Transverse colon (tissue), 4 donors: ENCODE data around the gene TTN. TPM values are rescaled to one million over a fixed set of nuclear protein-coding genes. Genes with fewer than 3 reads are reported as not detected.

Experiments
- DNase-seq: peaks from one replicate; pipeline ENCODE4 v3.0.0-alpha.2; 2019
- H3K27ac ChIP-seq, 4 donors: fragments of 200-600 bp; sonication (generic); 2 replicates each; pipeline ENCODE4 v1.5.1; 2016 to 2018; ENCODE audit warnings: inconsistent platforms in 4 of 4
- H3K27me3 ChIP-seq: fragments of 200-600 bp; sonication (generic); 2 replicates; pipeline ENCODE4 v1.5.1; 2017; ENCODE audit warnings: inconsistent platforms
- H3K36me3 ChIP-seq, 4 donors: fragments of 200-600 bp; sonication (generic); 2 replicates each; pipeline ENCODE4 v1.5.1; 2017 to 2019; ENCODE audit warnings: inconsistent platforms in 4 of 4
- H3K4me1 ChIP-seq, 4 donors: fragments of 200-600 bp; sonication (generic); 2 replicates each; pipeline ENCODE4 v1.5.1; 2017 to 2020; ENCODE audit warnings: inconsistent platforms in 4 of 4
- H3K4me3 ChIP-seq, 4 donors: fragments of 200-600 bp; sonication (generic); 1 replicate in 1 of 4; 2 replicates in 3 of 4; pipeline versions ENCODE4 v1.5.1 to v1.6.1; 2017 to 2019; ENCODE audit warnings: inconsistent platforms in 4 of 4
- H3K9me3 ChIP-seq, 2 donors: fragments of 200-600 bp; sonication (generic); 2 replicates each; pipeline ENCODE4 v1.5.1; 2017 to 2019; ENCODE audit warnings: inconsistent platforms in 2 of 2
- EP300 ChIP-seq: sonication (generic); formaldehyde crosslinking; IDR thresholded peaks from one replicate; pipeline ENCODE4 v1.6.1; 2017; ENCODE audit warnings: antibody characterized with exemption, low read depth
- POLR2A ChIP-seq: fragments of 450-650 bp; IDR thresholded peaks from one replicate; pipeline ENCODE4 v1.6.1; 2016; ENCODE audit warnings: antibody characterized with exemption, mild to moderate bottlenecking, moderate library complexity
- POLR2AphosphoS5 ChIP-seq, 3 donors: sonication (generic); formaldehyde crosslinking; IDR thresholded peaks; one replicate each; pipeline ENCODE4 v1.6.1; 2016; ENCODE audit warnings: antibody characterized with exemption in 3 of 3
- WGBS, 2 donors: methylation state at CpG; one replicate each; pipeline ENCODE4 v1.1.5; 2018; ENCODE audit warnings: low coverage in 1 of 2; 5-methylcytosine and 5-hydroxymethylcytosine counted together
- in situ Hi-C, 4 donors: fragments of 200-750 bp; cut with MboI; loops; one replicate each; pipeline versions ENCODE4 v1.15.0 to v1.15.1; 2017; ENCODE audit warnings: low sequenced_read_pairs in 3 of 4, low pct_ligation_motif_present in 1 of 4, low pct_unique_long_range_greater_than_20kb in 1 of 4
- intact Hi-C: fragments of 100-400 bp; cut with DNase I; formaldehyde crosslinking; loops from one replicate; pipeline ENCODE4 v1.15.1; 2023; ENCODE audit warnings: low total_unique reads
- total RNA-seq, 4 donors: library from RNA; depleted of rRNA; stranded (reverse); fragments of >200 nt; gene quantifications; one replicate each; pipeline ENCODE4 v1.1.0, GENCODE V29; 2016
- TF ChIP-seq, protein P1 (sequence below), 5 experiments: fragments of 200-600 bp in 3 of 5; fragments of 450-650 bp in 2 of 5; sonication (generic) in 3 of 5; IDR thresholded peaks; 1 replicate in 2 of 5; 2 replicates in 3 of 5; pipeline ENCODE4 v1.5.1; 2016 to 2017; ENCODE audit warnings: antibody characterized with exemption in 5 of 5, inconsistent platforms in 3 of 5, mild to moderate bottlenecking in 2 of 5, moderate library complexity in 1 of 5

Gene TTN
- total RNA-seq, 4 donors from 2014 or later = 6.2 to 43.4 (median 18.1) TPM

DNA sequence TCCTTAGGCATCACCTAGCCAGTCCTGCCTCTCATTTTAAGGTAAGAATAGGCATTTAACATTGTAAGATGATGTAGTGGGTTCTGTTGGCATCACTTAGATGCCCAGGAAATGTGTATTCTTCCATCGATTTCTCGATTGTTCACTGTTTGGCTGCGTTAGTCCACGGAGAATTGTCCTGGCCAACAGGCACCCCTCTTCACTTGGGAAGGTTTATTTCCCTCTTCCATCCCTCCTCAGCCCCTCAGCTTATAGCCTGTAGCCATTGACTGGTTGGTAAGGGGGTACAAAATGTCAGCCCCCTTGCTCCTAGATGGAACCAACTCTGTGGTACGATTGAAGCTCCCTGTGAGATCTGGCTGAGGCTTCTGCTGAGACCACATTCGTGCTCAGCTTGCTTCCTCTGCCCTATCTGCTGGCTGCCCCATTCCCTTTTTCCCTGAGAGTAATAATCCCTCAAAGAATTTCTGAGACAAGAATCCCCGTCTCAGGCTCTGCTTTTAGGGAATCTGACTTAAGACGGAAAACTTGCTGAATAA, 283.6 kb downstream of the TTN start:
- Histone ChIP-seq H3K4me1 (peaks cover 0 to 15% (median 11%) of the 10 kb centered on the region in 4 donors), H3K27me3 (no peaks in the 10 kb centered on the region), H3K9me3 (no peaks in the 10 kb centered on the region), H3K4me3 (peak overlapping the region; percentile 46 to 61 (median 57)), H3K27ac (peak overlapping the region; percentile 72 to 81 (median 73)), H3K36me3 (peaks cover 0 to 4% (median 0%) of the 10 kb centered on the region in 4 donors)
- in situ Hi-C loops = no loop called here
- 43% methylated on average over 8 of the region's 8 CpGs; no CpG with 5 or more reads in 1 of the 2 donors for WGBS, 2 donors
- DNase-seq = no peak
- TF ChIP-seq EP300 = no peak
- TF ChIP-seq POLR2A = no peak
- no peak for TF ChIP-seq POLR2AphosphoS5 (IDR thresholded peaks at IDR 0.05)
- TF ChIP-seq, protein P1, sequence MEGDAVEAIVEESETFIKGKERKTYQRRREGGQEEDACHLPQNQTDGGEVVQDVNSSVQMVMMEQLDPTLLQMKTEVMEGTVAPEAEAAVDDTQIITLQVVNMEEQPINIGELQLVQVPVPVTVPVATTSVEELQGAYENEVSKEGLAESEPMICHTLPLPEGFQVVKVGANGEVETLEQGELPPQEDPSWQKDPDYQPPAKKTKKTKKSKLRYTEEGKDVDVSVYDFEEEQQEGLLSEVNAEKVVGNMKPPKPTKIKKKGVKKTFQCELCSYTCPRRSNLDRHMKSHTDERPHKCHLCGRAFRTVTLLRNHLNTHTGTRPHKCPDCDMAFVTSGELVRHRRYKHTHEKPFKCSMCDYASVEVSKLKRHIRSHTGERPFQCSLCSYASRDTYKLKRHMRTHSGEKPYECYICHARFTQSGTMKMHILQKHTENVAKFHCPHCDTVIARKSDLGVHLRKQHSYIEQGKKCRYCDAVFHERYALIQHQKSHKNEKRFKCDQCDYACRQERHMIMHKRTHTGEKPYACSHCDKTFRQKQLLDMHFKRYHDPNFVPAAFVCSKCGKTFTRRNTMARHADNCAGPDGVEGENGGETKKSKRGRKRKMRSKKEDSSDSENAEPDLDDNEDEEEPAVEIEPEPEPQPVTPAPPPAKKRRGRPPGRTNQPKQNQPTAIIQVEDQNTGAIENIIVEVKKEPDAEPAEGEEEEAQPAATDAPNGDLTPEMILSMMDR (IDR thresholded peaks at IDR 0.05) = no peak
- intact Hi-C loops = no loop called here

DNA sequence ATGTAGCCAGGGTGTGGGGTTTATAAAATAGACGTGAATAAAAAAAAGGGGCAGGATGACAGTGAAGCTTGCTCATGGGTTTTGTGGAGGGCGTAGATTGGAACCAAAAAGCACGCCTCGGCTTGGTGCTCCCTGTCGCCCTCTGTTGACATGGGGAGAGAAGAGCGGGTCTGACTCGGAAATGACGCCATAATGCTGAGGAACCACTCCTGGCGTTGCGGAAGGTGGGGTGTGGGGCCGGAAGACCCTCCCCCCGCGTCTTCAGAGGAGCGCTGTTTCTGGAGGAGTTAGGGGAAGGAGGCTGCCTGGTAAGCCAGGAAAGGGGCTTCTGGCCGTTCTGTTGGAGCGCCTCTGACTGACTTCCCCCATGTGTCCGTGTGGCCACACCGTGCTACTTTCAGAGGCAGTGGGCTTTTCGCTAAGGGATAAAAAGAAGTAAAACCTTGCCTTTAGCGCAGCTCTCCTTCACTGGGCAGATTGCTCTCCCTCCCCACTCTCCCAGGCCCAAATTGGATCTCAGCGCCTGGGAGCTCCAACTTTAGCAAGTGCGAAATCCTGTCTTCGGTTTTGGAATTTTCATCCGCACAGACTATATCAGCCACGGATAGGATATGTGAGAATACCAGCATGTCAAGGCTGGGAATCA, 284.1 kb downstream of the TTN start:
- intact Hi-C loops (no loop called here), in situ Hi-C loops (no loop called here)
- no peaks in the 10 kb centered on the region for H3K9me3 ChIP-seq
- H3K4me1 ChIP-seq = peaks cover 0 to 15% (median 11%) of the 10 kb centered on the region in 4 donors
- WGBS, 2 donors = 31 to 32% methylated on average over 8 to 25 of the region's 25 CpGs
- TF ChIP-seq POLR2A (peak; percentile 46), EP300 (no peak), POLR2AphosphoS5 (IDR thresholded peaks at IDR 0.05) (peak; percentile 30 to 60 (median 56))
- TF ChIP-seq, protein P1 (IDR thresholded peaks at IDR 0.05) = peak; percentile 55 to 68 (median 58)
- H3K4me3 ChIP-seq = peak overlapping the region; percentile 46 to 61 (median 57)
- no peaks in the 10 kb centered on the region for H3K27me3 ChIP-seq
- peaks cover 0 to 9% (median 0%) of the 10 kb centered on the region in 4 donors for H3K36me3 ChIP-seq
- H3K27ac ChIP-seq = peak overlapping the region; percentile 72 to 81 (median 73)
- DNase-seq = peak; percentile 80

DNA sequence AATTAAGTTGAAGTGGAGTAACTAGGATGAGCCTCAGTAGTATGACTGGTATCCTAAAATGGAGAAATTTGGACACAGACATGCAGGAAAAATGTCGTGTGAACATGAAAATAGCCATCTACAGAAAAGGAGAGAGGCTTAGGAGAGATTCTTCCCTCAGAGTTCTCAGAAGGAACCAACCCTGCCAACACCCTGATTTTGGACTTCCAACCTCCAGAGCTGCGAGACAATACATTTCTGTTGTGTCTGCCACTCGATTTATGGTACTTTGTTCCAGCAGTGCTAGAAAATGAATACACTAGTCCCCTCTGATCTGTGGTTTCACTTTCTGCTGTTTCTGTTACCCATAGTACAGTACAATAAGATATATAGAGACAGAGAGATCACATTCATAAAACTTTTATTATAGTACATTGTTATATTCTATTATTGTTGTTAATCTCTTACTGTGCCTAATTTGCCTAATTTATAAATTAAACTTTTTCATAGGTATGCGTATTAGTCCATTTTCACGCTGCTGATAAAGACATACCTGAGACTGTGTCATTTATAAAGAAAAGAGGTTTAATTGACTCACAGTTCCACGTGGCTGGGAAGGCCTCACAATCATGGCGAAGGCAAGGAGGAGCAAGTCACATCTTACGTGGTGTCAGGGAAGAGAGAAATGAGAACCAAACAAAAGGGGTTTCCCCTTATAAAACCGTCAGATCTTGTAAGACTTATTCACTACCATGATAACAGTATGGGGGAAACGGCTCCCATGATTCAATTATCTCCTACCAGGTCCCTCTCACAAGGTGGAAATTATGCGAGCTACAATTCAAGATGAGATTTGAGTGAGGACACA, 285.7 kb downstream of the TTN start:
- H3K36me3 ChIP-seq = peaks cover 0 to 11% (median 0%) of the 10 kb centered on the region in 4 donors
- intact Hi-C loops (no loop called here), in situ Hi-C loops (no loop called here)
- no peak for DNase-seq
- no peaks in the 10 kb centered on the region for H3K9me3 ChIP-seq
- no peak overlapping the region for H3K27ac ChIP-seq
- TF ChIP-seq, protein P1 (IDR thresholded peaks at IDR 0.05) = no peak
- TF ChIP-seq POLR2AphosphoS5 (IDR thresholded peaks at IDR 0.05) (no peak), POLR2A (no peak), EP300 (no peak)
- H3K27me3 ChIP-seq = no peaks in the 10 kb centered on the region
- 78 to 80% methylated on average over 9 to 11 of the region's 11 CpGs for WGBS, 2 donors
- H3K4me1 ChIP-seq = peaks cover 0 to 15% (median 11%) of the 10 kb centered on the region in 4 donors
- H3K4me3 ChIP-seq = no peak overlapping the region

DNA sequence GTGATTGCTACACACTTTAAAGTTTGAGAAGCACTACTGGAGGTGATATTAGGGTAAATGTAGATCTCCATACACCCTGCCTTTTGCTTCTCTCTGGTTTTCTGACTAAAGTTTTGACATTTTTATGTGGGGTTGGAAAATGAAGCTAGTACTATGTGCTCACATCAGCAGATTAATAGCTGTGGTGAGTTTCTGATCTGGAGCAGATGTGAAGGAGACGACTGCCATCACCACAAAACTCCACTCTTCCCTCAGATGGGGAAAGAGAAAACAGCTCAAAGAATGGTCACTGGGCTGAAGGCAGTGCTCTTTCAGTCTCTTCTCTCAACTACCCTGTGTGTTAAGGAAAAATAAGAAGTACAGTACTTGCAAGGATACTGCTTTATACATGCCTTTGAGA, 289.7 kb downstream of the TTN start:
- Histone ChIP-seq H3K4me3 (no peak overlapping the region), H3K4me1 (peaks cover 0 to 9% (median 3%) of the 10 kb centered on the region in 4 donors), H3K27ac (no peak overlapping the region), H3K27me3 (no peaks in the 10 kb centered on the region), H3K9me3 (no peaks in the 10 kb centered on the region), H3K36me3 (peaks cover 0 to 11% (median 0%) of the 10 kb centered on the region in 4 donors)
- no peak for DNase-seq
- 66 to 71% methylated on average over 1 of the region's 1 CpG for WGBS, 2 donors
- in situ Hi-C loops (no loop called here), intact Hi-C loops (no loop called here)
- TF ChIP-seq POLR2AphosphoS5 (IDR thresholded peaks at IDR 0.05) (no peak), POLR2A (no peak), EP300 (no peak)
- TF ChIP-seq, protein P1 (IDR thresholded peaks at IDR 0.05) = no peak
